Measurements from ENCODE around the gene NAA20.

DNA sequence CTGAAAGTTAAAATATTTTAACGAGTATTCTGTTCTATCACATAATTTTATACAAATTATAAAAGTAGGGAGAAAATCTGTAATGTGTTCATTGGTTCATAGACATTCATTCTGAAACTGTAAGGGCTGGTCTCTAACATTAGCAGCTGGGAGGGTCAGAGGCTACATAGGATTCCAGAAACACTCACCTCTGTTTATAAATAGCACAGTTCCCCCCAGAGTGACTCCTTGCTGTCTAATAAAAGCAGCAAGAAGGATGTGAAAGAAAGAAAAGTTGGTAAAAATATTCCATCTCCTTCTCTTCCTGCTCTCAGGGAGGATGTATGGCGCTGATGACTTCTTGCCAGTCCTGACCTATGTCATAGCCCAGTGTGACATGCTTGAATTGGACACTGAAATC lies 25.3 kb upstream of the NAA20 start:
- no peak for TF ChIP-seq CTCF (IDR thresholded peaks at IDR 0.05)
- TF ChIP-seq EP300 (IDR thresholded peaks at IDR 0.05), result no peak

Measured in tibial nerve (tissue), 4 donors.